ENCODE measurements around the gene FBXO31.

GRCh38 chr16:87416826-87417527, 33.4 kb upstream of the FBXO31 start:
- TF ChIP-seq POLR2A (IDR thresholded peaks at IDR 0.05; ENCODE audit: low read depth, low read length) (no peak), POLR2AphosphoS5 (IDR thresholded peaks at IDR 0.05; ENCODE audit: low read depth, low read length) (no peak), TAF1 (IDR thresholded peaks at IDR 0.05; ENCODE audit: borderline replicate concordance, low read depth, low read length) (no peak)

Measured in GM12892 (cell line).